HL-60 (cell line): Measurements from ENCODE around the gene NFKBIB.

ENCODE experiments used
- POLR2AphosphoS5 ChIP-seq: IDR thresholded peaks from 2 replicates; pipeline ENCODE4 v1.6.1; 2012; ENCODE audit warnings: low read depth
- TF ChIP-seq, protein P1 (sequence below): IDR thresholded peaks from 2 replicates; pipeline ENCODE4 v1.6.1; 2012; ENCODE audit warnings: low read depth; ENCODE audit not compliant: insufficient replicate concordance

DNA sequence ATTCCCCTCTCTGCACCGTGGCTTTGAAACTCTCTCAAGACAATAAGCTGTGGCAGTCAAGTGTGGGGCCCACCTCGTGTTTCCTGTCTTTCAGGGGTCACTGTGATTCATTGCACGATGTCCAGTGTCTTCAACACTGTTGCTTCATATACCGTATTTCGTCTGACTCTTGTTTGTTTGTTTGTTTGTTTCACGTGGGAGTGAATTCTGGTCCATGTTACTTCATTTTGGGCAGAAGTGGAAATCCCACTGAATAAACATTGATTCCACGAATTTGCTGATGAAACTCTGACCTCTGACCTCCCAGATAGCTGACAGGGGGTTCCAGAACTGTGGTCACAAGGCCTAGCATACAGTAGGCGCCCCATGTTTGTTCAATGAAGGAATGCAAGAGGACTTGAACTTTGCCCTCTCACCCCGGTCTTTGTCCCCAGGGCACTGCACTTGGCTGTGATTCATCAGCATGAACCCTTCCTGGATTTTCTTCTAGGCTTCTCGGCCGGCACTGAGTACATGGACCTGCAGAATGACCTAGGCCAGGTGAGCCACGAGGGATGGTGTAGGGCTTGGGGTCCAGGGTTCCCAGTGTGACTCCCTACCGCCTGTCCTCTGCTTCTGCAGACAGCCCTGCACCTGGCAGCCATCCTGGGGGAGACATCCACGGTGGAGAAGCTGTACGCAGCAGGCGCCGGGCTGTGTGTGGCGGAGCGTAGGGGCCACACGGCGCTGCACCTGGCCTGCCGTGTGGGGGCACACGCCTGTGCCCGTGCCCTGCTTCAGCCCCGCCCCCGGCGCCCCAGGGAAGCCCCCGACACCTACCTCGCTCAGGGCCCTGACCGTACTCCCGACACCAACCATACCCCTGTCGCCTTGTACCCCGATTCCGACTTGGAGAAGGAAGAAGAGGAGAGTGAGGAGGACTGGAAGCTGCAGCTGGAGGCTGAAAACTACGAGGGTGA is 5.1 kb downstream of the NFKBIB start:
- TF ChIP-seq, protein P1, sequence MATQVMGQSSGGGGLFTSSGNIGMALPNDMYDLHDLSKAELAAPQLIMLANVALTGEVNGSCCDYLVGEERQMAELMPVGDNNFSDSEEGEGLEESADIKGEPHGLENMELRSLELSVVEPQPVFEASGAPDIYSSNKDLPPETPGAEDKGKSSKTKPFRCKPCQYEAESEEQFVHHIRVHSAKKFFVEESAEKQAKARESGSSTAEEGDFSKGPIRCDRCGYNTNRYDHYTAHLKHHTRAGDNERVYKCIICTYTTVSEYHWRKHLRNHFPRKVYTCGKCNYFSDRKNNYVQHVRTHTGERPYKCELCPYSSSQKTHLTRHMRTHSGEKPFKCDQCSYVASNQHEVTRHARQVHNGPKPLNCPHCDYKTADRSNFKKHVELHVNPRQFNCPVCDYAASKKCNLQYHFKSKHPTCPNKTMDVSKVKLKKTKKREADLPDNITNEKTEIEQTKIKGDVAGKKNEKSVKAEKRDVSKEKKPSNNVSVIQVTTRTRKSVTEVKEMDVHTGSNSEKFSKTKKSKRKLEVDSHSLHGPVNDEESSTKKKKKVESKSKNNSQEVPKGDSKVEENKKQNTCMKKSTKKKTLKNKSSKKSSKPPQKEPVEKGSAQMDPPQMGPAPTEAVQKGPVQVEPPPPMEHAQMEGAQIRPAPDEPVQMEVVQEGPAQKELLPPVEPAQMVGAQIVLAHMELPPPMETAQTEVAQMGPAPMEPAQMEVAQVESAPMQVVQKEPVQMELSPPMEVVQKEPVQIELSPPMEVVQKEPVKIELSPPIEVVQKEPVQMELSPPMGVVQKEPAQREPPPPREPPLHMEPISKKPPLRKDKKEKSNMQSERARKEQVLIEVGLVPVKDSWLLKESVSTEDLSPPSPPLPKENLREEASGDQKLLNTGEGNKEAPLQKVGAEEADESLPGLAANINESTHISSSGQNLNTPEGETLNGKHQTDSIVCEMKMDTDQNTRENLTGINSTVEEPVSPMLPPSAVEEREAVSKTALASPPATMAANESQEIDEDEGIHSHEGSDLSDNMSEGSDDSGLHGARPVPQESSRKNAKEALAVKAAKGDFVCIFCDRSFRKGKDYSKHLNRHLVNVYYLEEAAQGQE, result no peak
- TF ChIP-seq POLR2AphosphoS5, result no peak
